WTC11 (cell line): ENCODE results near the gene NHS. TPM values are rescaled to one million over a fixed set of nuclear protein-coding genes. Genes with fewer than 3 reads are reported as not detected.

ENCODE experiments used
- ATAC-seq: fragments of 200-7000 bp; cut with Tn5 transposase; 2 replicates; pipeline ENCODE4 v1.10.0; 2021; ENCODE audit warnings: mild to moderate bottlenecking, moderate library complexity
- CTCF ChIA-PET: fragments of 300-600 bp; sonication (Branson Sonifier 250); formaldehyde crosslinking; loops from one replicate; lab custom pipeline; 2021; ENCODE audit warnings: antibody characterized with exemption; lab: Charles Lee
- POLR2A ChIA-PET: fragments of 350-600 bp; sonication (Branson Sonifier 250); formaldehyde crosslinking; loops from one replicate; lab custom pipeline; 2021; ENCODE audit warnings: antibody characterized with exemption; lab: Charles Lee
- DNase-seq: peaks from one replicate; pipeline ENCODE4 v3.0.0; 2021; ENCODE audit warnings: low spot score
- H3K27ac Mint-ChIP-seq: 2 replicates; pipeline ENCODE4 v1.8.0; 2021; ENCODE audit warnings: mixed read lengths
- H3K27me3 Mint-ChIP-seq: 2 replicates; pipeline ENCODE4 v1.8.0; 2021; ENCODE audit warnings: low read depth, mild to moderate bottlenecking, moderate library complexity, mixed read lengths
- H3K36me3 Mint-ChIP-seq: 2 replicates; pipeline ENCODE4 v1.8.0; 2021; ENCODE audit warnings: mixed read lengths
- H3K4me1 Mint-ChIP-seq: 2 replicates; pipeline ENCODE4 v1.8.0; 2022; ENCODE audit warnings: mixed read lengths
- H3K4me3 Mint-ChIP-seq: 2 replicates; pipeline ENCODE4 v1.8.0; 2021; ENCODE audit warnings: mild to moderate bottlenecking, moderate library complexity, mixed read lengths
- H3K9me3 Mint-ChIP-seq: 2 replicates; pipeline ENCODE4 v1.8.0; 2021; ENCODE audit warnings: mixed read lengths
- ATF1 ChIP-seq: sonication (generic); formaldehyde crosslinking; IDR thresholded peaks from 2 replicates; pipeline ENCODE4 v1.8.1; 2023; ENCODE audit warnings: mild to moderate bottlenecking, moderate library complexity, missing genetic modification reagents
- CREB1 ChIP-seq: sonication (generic); formaldehyde crosslinking; IDR thresholded peaks from 2 replicates; pipeline ENCODE4 v1.8.0; 2023; ENCODE audit warnings: mild to moderate bottlenecking, missing genetic modification reagents
- CREM ChIP-seq: sonication (generic); formaldehyde crosslinking; IDR thresholded peaks from 2 replicates; pipeline ENCODE4 v1.8.1; 2022; ENCODE audit warnings: mild to moderate bottlenecking, missing genetic modification reagents, moderate library complexity
- ETV6 ChIP-seq: sonication (generic); formaldehyde crosslinking; IDR thresholded peaks from 2 replicates; pipeline ENCODE4 v1.8.1; 2022; ENCODE audit warnings: mild to moderate bottlenecking, missing genetic modification reagents
- GRHL2 ChIP-seq: fragments of 250-450 bp; sonication (Bioruptor Pico); IDR thresholded peaks from 2 replicates; pipeline ENCODE4 v1.8.0; 2022; ENCODE audit warnings: mild to moderate bottlenecking, moderate library complexity; ENCODE audit not compliant: insufficient replicate concordance, severe bottlenecking
- GTF2I ChIP-seq: fragments of 250-450 bp; sonication (Bioruptor Pico); conservative IDR thresholded peaks from 2 replicates; pipeline ENCODE4 v1.4.0; 2021; ENCODE audit warnings: mild to moderate bottlenecking
- IRF2 ChIP-seq: sonication (generic); formaldehyde crosslinking; IDR thresholded peaks from 2 replicates; pipeline ENCODE4 v1.8.0; 2022; ENCODE audit warnings: low read depth, missing genetic modification reagents, borderline replicate concordance
- JAZF1 ChIP-seq: fragments of 250-450 bp; sonication (Bioruptor Pico); IDR thresholded peaks from 2 replicates; pipeline ENCODE4 v1.9.0; 2021; ENCODE audit warnings: moderate library complexity, mild to moderate bottlenecking, inconsistent platforms
- MXD4 ChIP-seq: fragments of 250-450 bp; sonication (Bioruptor Pico); IDR thresholded peaks from 2 replicates; pipeline ENCODE4 v1.8.0; 2021; ENCODE audit warnings: mild to moderate bottlenecking, moderate library complexity, borderline replicate concordance
- MYBL2 ChIP-seq: sonication (generic); formaldehyde crosslinking; IDR thresholded peaks from 2 replicates; pipeline ENCODE4 v1.8.1; 2023; ENCODE audit warnings: mild to moderate bottlenecking, moderate library complexity, missing genetic modification reagents
- NFE2L1 ChIP-seq: sonication (generic); formaldehyde crosslinking; IDR thresholded peaks from 2 replicates; pipeline ENCODE4 v1.8.1; 2023; ENCODE audit warnings: missing genetic modification reagents
- NFYB ChIP-seq: sonication (generic); formaldehyde crosslinking; conservative IDR thresholded peaks from 2 replicates; pipeline ENCODE4 v1.8.0; 2022; ENCODE audit warnings: low read depth, missing genetic modification reagents
- NR1H2 ChIP-seq: sonication (generic); formaldehyde crosslinking; IDR thresholded peaks from 2 replicates; pipeline ENCODE4 v1.9.0; 2021; ENCODE audit warnings: mild to moderate bottlenecking, moderate library complexity, missing genetic modification reagents
- NR2C2 ChIP-seq: sonication (generic); formaldehyde crosslinking; IDR thresholded peaks from 2 replicates; pipeline ENCODE4 v1.8.0; 2022; ENCODE audit warnings: mild to moderate bottlenecking, missing genetic modification reagents
- PRRX2 ChIP-seq: fragments of 250-450 bp; sonication (Bioruptor Pico); IDR thresholded peaks from 2 replicates; pipeline ENCODE4 v1.8.0; 2021; ENCODE audit warnings: mild to moderate bottlenecking
- SMAD3 ChIP-seq: sonication (generic); formaldehyde crosslinking; IDR thresholded peaks from 2 replicates; pipeline ENCODE4 v1.8.0; 2022; ENCODE audit warnings: missing genetic modification reagents, mild to moderate bottlenecking, borderline replicate concordance
- SMAD4 ChIP-seq: sonication (generic); formaldehyde crosslinking; IDR thresholded peaks from 2 replicates; pipeline ENCODE4 v1.8.0; 2022; ENCODE audit warnings: mild to moderate bottlenecking, missing genetic modification reagents
- SOX15 ChIP-seq: fragments of 250-450 bp; sonication (Bioruptor Pico); IDR thresholded peaks from 2 replicates; pipeline ENCODE4 v1.9.0; 2021; ENCODE audit warnings: mild to moderate bottlenecking
- TEAD4 ChIP-seq: sonication (generic); formaldehyde crosslinking; IDR thresholded peaks from 2 replicates; pipeline ENCODE4 v1.8.0; 2022; ENCODE audit warnings: mild to moderate bottlenecking, missing genetic modification reagents
- TP53 ChIP-seq: sonication (generic); formaldehyde crosslinking; IDR thresholded peaks from 2 replicates; pipeline ENCODE4 v1.8.1; 2023; ENCODE audit warnings: mild to moderate bottlenecking, missing genetic modification reagents
- ZBTB21 ChIP-seq: sonication (generic); formaldehyde crosslinking; IDR thresholded peaks from 2 replicates; pipeline ENCODE4 v1.8.1; 2023; ENCODE audit warnings: mild to moderate bottlenecking, missing genetic modification reagents, borderline replicate concordance
- ZNF263 ChIP-seq: sonication (generic); formaldehyde crosslinking; IDR thresholded peaks from 2 replicates; pipeline ENCODE4 v1.8.1; 2022; ENCODE audit warnings: low read depth, mild to moderate bottlenecking, moderate library complexity, missing genetic modification reagents
- ZNF396 ChIP-seq: fragments of 250-450 bp; sonication (Bioruptor Pico); IDR thresholded peaks from 2 replicates; pipeline ENCODE4 v1.8.0; 2021; ENCODE audit warnings: mild to moderate bottlenecking, moderate library complexity, borderline replicate concordance
- total RNA-seq: library from RNA; stranded (reverse); gene quantifications from 3 replicates; pipeline ENCODE4 v1.2.3, GENCODE V29; 2021
- TF ChIP-seq, protein P1 (sequence below): sonication (generic); formaldehyde crosslinking; IDR thresholded peaks from 2 replicates; pipeline ENCODE4 v1.8.1; 2023; ENCODE audit warnings: mild to moderate bottlenecking, moderate library complexity, missing genetic modification reagents
- TF ChIP-seq, protein P2 (sequence below): sonication (generic); formaldehyde crosslinking; IDR thresholded peaks from 2 replicates; pipeline ENCODE4 v1.8.1; 2023; ENCODE audit warnings: mild to moderate bottlenecking, missing genetic modification reagents
- TF ChIP-seq, protein P3 (sequence below): sonication (generic); formaldehyde crosslinking; conservative IDR thresholded peaks from 2 replicates; pipeline ENCODE4 v1.8.1; 2023; ENCODE audit warnings: mild to moderate bottlenecking, low read depth, missing genetic modification reagents, moderate library complexity
- TF ChIP-seq, protein P4 (sequence below): sonication (generic); formaldehyde crosslinking; IDR thresholded peaks from 2 replicates; pipeline ENCODE4 v1.8.1; 2022; ENCODE audit warnings: mild to moderate bottlenecking, moderate library complexity, missing genetic modification reagents
- TF ChIP-seq, protein P5 (sequence below): sonication (generic); formaldehyde crosslinking; IDR thresholded peaks from 2 replicates; pipeline ENCODE4 v1.8.1; 2023; ENCODE audit warnings: mild to moderate bottlenecking, missing genetic modification reagents

NHS gene
- total RNA-seq, 1 experiment from 2014 or later, result 5.8 TPM

DNA sequence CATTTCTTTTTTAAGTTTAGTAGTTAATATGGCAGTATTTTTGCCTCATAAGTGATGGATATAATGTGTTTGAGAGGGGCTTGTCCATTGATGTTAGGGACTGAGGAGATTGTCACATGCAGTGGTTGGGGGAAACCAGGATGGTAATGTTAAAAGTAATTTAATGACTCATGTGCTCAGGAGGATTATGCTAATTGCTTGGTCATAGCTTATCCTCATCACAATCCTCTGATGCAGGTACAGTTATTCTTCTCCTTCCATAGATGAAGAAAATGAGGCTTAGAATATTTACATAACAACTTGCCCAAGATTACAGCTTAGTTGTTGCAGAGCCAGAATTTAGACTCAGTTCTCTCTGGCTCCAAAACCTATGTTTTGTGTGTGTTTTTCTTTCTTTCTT, 267.9 kb downstream of the NHS start:
- H3K4me1 Mint-ChIP-seq, result peaks cover 22% of the 10 kb centered on the region
- TF ChIP-seq, protein P1, sequence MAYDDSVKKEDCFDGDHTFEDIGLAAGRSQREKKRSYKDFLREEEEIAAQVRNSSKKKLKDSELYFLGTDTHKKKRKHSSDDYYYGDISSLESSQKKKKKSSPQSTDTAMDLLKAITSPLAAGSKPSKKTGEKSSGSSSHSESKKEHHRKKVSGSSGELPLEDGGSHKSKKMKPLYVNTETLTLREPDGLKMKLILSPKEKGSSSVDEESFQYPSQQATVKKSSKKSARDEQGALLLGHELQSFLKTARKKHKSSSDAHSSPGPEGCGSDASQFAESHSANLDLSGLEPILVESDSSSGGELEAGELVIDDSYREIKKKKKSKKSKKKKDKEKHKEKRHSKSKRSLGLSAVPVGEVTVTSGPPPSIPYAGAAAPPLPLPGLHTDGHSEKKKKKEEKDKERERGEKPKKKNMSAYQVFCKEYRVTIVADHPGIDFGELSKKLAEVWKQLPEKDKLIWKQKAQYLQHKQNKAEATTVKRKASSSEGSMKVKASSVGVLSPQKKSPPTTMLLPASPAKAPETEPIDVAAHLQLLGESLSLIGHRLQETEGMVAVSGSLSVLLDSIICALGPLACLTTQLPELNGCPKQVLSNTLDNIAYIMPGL (CRISPR knock-in tag), result no peak
- no peak for TF ChIP-seq ETV6
- no peak for TF ChIP-seq MXD4 (CRISPR knock-in tag)
- TF ChIP-seq ZNF263 (CRISPR knock-in tag), result no peak
- no peak for TF ChIP-seq SMAD4
- TF ChIP-seq, protein P2, sequence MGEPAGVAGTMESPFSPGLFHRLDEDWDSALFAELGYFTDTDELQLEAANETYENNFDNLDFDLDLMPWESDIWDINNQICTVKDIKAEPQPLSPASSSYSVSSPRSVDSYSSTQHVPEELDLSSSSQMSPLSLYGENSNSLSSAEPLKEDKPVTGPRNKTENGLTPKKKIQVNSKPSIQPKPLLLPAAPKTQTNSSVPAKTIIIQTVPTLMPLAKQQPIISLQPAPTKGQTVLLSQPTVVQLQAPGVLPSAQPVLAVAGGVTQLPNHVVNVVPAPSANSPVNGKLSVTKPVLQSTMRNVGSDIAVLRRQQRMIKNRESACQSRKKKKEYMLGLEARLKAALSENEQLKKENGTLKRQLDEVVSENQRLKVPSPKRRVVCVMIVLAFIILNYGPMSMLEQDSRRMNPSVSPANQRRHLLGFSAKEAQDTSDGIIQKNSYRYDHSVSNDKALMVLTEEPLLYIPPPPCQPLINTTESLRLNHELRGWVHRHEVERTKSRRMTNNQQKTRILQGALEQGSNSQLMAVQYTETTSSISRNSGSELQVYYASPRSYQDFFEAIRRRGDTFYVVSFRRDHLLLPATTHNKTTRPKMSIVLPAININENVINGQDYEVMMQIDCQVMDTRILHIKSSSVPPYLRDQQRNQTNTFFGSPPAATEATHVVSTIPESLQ (CRISPR knock-in tag), result no peak
- no peak for TF ChIP-seq NFYB (CRISPR knock-in tag)
- H3K27ac Mint-ChIP-seq, result no peak overlapping the region
- no peaks in the 10 kb centered on the region for H3K9me3 Mint-ChIP-seq
- ATAC-seq, result no peak
- POLR2A ChIA-PET, result no interaction called here
- no peaks in the 10 kb centered on the region for H3K36me3 Mint-ChIP-seq
- CTCF ChIA-PET, result no interaction called here
- no peak overlapping the region for H3K4me3 Mint-ChIP-seq
- H3K27me3 Mint-ChIP-seq, result no peaks in the 10 kb centered on the region; the same call in 1 of the 2 replicates
- no peak for DNase-seq

DNA sequence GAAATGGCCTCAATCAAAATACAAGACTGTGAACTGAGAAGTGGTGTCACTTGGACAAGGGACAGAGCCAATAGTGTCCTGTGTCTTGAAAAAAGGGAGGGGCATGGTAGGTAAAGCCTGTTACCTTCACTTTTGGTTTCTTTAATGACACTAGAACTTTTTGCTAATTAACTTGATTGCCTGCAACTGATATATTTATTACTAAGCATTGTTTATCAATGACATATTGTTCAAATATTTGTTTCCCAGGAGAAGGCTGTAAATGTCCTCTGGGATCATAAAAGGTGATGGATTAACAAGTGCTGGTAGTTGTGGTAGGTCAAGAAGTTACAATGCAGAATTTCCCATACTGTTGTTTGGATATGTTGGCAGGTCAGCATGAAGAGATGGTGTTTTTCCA, 268.5 kb downstream of the NHS start:
- DNase-seq, result no peak
- ChIA-PET CTCF (no interaction called here), POLR2A (no interaction called here)
- no peak overlapping the region for H3K4me3 Mint-ChIP-seq
- no peak overlapping the region for H3K27ac Mint-ChIP-seq
- H3K9me3 Mint-ChIP-seq, result no peaks in the 10 kb centered on the region
- H3K4me1 Mint-ChIP-seq, result peaks cover 22% of the 10 kb centered on the region
- TF ChIP-seq TEAD4 (no peak), MYBL2 (CRISPR knock-in tag) (no peak), JAZF1 (CRISPR knock-in tag) (no peak), NR1H2 (CRISPR knock-in tag) (no peak)
- TF ChIP-seq, protein P3, sequence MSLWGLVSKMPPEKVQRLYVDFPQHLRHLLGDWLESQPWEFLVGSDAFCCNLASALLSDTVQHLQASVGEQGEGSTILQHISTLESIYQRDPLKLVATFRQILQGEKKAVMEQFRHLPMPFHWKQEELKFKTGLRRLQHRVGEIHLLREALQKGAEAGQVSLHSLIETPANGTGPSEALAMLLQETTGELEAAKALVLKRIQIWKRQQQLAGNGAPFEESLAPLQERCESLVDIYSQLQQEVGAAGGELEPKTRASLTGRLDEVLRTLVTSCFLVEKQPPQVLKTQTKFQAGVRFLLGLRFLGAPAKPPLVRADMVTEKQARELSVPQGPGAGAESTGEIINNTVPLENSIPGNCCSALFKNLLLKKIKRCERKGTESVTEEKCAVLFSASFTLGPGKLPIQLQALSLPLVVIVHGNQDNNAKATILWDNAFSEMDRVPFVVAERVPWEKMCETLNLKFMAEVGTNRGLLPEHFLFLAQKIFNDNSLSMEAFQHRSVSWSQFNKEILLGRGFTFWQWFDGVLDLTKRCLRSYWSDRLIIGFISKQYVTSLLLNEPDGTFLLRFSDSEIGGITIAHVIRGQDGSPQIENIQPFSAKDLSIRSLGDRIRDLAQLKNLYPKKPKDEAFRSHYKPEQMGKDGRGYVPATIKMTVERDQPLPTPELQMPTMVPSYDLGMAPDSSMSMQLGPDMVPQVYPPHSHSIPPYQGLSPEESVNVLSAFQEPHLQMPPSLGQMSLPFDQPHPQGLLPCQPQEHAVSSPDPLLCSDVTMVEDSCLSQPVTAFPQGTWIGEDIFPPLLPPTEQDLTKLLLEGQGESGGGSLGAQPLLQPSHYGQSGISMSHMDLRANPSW (CRISPR knock-in tag), result no peak
- no peaks in the 10 kb centered on the region; the same call in 1 of the 2 replicates for H3K27me3 Mint-ChIP-seq
- no peaks in the 10 kb centered on the region for H3K36me3 Mint-ChIP-seq
- ATAC-seq, result no peak

DNA sequence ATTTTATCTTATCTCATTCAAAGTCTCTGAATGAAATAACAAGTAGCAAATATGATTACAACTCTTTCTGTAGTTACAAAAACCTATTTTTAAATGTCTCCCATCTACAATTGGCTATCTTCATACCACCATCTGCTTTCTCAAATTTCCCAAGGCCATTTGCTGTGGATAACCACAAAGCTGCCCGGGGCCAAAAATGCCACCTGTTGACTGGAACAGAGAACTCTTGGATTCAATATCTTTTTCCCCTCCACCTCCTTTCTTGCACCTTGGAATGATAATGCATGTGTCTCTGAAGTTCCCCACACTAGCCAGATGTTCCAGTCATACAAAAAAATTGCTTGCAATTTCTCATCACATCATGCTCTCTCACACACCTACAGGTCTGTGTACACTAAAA, 269.0 kb downstream of the NHS start:
- no peak overlapping the region for H3K27ac Mint-ChIP-seq
- ATAC-seq, result no peak
- POLR2A ChIA-PET, result no interaction called here
- H3K36me3 Mint-ChIP-seq, result no peaks in the 10 kb centered on the region
- DNase-seq, result no peak
- peaks cover 22% of the 10 kb centered on the region for H3K4me1 Mint-ChIP-seq
- no peak overlapping the region for H3K4me3 Mint-ChIP-seq
- no peaks in the 10 kb centered on the region for H3K9me3 Mint-ChIP-seq
- no peaks in the 10 kb centered on the region; the same call in 1 of the 2 replicates for H3K27me3 Mint-ChIP-seq
- CTCF ChIA-PET, result no interaction called here
- TF ChIP-seq, protein P4, sequence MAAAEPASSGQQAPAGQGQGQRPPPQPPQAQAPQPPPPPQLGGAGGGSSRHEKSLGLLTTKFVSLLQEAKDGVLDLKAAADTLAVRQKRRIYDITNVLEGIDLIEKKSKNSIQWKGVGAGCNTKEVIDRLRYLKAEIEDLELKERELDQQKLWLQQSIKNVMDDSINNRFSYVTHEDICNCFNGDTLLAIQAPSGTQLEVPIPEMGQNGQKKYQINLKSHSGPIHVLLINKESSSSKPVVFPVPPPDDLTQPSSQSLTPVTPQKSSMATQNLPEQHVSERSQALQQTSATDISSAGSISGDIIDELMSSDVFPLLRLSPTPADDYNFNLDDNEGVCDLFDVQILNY (CRISPR knock-in tag), result no peak
- TF ChIP-seq NR2C2 (CRISPR knock-in tag) (no peak), GRHL2 (no peak), CREB1 (no peak), PRRX2 (no peak), ATF1 (CRISPR knock-in tag) (no peak), GTF2I (no peak), NFE2L1 (CRISPR knock-in tag) (no peak), ZBTB21 (CRISPR knock-in tag) (no peak), CREM (CRISPR knock-in tag) (no peak), ZNF396 (CRISPR knock-in tag) (no peak), SOX15 (CRISPR knock-in tag) (no peak), TP53 (no peak), SMAD3 (CRISPR knock-in tag) (no peak), IRF2 (CRISPR knock-in tag) (no peak)
- TF ChIP-seq, protein P5, sequence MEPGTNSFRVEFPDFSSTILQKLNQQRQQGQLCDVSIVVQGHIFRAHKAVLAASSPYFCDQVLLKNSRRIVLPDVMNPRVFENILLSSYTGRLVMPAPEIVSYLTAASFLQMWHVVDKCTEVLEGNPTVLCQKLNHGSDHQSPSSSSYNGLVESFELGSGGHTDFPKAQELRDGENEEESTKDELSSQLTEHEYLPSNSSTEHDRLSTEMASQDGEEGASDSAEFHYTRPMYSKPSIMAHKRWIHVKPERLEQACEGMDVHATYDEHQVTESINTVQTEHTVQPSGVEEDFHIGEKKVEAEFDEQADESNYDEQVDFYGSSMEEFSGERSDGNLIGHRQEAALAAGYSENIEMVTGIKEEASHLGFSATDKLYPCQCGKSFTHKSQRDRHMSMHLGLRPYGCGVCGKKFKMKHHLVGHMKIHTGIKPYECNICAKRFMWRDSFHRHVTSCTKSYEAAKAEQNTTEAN (CRISPR knock-in tag), result no peak
